ES-I3 (cell line): ENCODE data around the gene DCX.
"Not testable (repeated sequence)": the region's sequence is repeated elsewhere in the genome, so short reads cannot be mapped to it uniquely, and the experiment has no call there.

Experiments
- H3K36me3 ChIP-seq: 2 replicates; pipeline ENCODE4 v1.6.1; 2013; ENCODE audit warnings: mild to moderate bottlenecking, low read length, control low read depth, moderate library complexity; ENCODE audit not compliant: insufficient read depth
- H3K4me1 ChIP-seq: 2 replicates; pipeline ENCODE4 v1.6.1; 2013; ENCODE audit warnings: mild to moderate bottlenecking, control low read depth, low read length; ENCODE audit not compliant: insufficient read depth
- H3K9ac ChIP-seq: 2 replicates; pipeline ENCODE4 v1.6.1; 2013; ENCODE audit warnings: low read depth, mild to moderate bottlenecking, low read length, moderate library complexity
- H3K9me3 ChIP-seq: 2 replicates; pipeline ENCODE4 v1.6.1; 2013; ENCODE audit warnings: mild to moderate bottlenecking, low read length, moderate library complexity; ENCODE audit not compliant: control insufficient read depth, insufficient read depth

Gene DCX

GRCh38 chrX:111353793-111354192 lies 58.2 kb downstream of the DCX start:
- no peaks in the 10 kb centered on the region for H3K4me1 ChIP-seq
- no peaks in the 10 kb centered on the region for H3K36me3 ChIP-seq
- H3K9me3 ChIP-seq = 0 out of 2 replicates have a peak, but pooled peaks cover 4% of the 10 kb centered on the region
- H3K9ac ChIP-seq = no peak overlapping the region

GRCh38 chrX:111352424-111352823 lies 59.6 kb downstream of the DCX start:
- Histone ChIP-seq H3K9ac (no peak overlapping the region), H3K4me1 (no peaks in the 10 kb centered on the region), H3K9me3 (0 out of 2 replicates have a peak, but pooled peaks cover 4% of the 10 kb centered on the region), H3K36me3 (no peaks in the 10 kb centered on the region)

DNA sequence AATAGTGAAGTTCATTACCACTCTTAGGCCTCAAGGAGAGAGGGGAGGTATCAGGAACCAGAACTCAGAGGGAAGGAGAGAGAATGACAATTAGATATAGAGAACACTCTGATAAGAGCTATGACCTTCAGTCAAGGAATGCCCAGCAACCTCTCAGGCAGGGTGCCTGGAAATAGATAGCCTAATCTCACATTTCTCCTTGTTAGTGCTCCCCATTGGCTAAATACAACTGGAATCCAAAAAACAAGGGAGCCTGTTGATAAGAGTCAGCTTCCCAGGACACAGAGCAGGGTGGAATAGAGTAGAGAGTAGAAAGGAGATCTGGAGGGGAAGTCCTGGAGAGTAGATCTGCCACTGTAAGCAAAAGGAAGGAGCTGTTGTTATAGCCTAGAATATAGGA lies 62.1 kb downstream of the DCX start:
- H3K9ac ChIP-seq = no peak overlapping the region
- no peaks in the 10 kb centered on the region for H3K36me3 ChIP-seq
- H3K4me1 ChIP-seq = no peaks in the 10 kb centered on the region
- H3K9me3 ChIP-seq = no peaks in the 10 kb centered on the region

DNA sequence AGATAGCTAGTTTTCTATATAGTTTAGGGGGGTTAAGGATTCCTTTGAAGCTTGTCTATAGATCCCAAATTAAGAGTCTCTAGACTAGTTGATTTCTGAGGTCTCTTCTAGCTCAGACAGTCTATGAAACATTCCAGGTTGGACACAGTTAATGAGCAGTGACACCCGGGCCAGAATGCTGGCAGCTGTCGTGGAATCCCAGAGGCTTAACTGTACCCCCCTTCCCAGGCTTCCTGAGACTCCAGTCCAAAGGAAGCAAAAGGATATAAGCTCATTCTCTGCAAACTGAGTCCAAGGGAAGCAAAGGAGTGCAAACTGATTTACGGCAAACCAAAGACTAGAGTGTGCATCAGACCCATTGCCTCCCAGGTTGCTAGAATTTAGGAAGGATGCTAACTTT lies 62.9 kb downstream of the DCX start:
- Histone ChIP-seq H3K36me3 (no peaks in the 10 kb centered on the region), H3K9ac (no peak overlapping the region), H3K9me3 (no peaks in the 10 kb centered on the region), H3K4me1 (no peaks in the 10 kb centered on the region)

DNA sequence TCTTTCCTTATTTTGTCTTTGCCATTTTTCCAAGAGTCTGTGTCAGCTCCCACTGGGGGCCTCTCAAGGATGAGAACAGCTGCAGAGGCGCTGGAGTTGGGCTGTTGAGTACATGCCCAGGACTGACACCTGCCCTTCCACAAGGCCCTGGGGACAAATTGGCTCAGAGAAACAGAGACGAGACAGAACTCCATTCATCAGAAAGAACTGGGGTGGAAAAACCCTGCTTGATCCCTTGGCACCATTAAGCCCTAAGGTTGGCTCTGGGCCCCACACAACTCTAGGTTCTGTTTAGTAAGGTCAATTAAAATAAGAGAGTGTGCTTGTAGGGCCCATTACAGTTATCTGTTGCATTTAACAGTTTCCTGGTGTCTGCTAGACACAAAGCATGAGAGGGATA lies 63.6 kb downstream of the DCX start:
- Histone ChIP-seq H3K9me3 (no peaks in the 10 kb centered on the region), H3K36me3 (no peaks in the 10 kb centered on the region), H3K9ac (no peak overlapping the region), H3K4me1 (no peaks in the 10 kb centered on the region)

- H3K4me1 ChIP-seq, H3K9ac ChIP-seq, H3K36me3 ChIP-seq, H3K9me3 ChIP-seq: not testable (repeated sequence)
Measured at GRCh38 chrX:111346150-111346549, 65.8 kb downstream of the DCX start.

DNA sequence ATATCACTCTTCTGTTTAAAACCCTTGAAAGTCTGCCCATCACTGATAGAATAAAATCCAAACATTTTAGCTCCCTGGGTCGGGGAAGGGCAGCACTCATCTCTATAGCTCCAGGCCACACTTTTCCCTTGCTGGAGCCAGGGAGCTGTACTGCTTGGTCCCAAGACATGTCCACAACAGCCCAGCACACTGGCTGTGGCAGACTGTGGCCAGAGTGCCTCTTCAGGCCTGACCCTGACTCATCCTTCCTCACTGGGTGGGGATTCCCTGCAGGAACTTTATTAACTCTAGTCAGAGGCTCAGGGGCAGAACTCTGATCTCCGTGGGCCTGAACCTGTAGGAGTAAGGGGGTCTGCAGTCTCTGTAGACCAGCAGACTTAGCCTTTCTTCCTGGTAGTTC lies 71.9 kb downstream of the DCX start:
- Histone ChIP-seq H3K4me1 (no peaks in the 10 kb centered on the region), H3K9ac (no peak overlapping the region), H3K9me3 (no peaks in the 10 kb centered on the region), H3K36me3 (no peaks in the 10 kb centered on the region)

- Histone ChIP-seq H3K4me1 (no peaks in the 10 kb centered on the region), H3K36me3 (no peaks in the 10 kb centered on the region), H3K9me3 (no peaks in the 10 kb centered on the region), H3K9ac (no peak overlapping the region)
Measured at GRCh38 chrX:111339212-111339611, 72.8 kb downstream of the DCX start.

- no peaks in the 10 kb centered on the region for H3K36me3 ChIP-seq
- no peak overlapping the region for H3K9ac ChIP-seq
- no peaks in the 10 kb centered on the region for H3K9me3 ChIP-seq
- no peaks in the 10 kb centered on the region for H3K4me1 ChIP-seq
Measured at GRCh38 chrX:111338095-111338698, 73.8 kb downstream of the DCX start.

DNA sequence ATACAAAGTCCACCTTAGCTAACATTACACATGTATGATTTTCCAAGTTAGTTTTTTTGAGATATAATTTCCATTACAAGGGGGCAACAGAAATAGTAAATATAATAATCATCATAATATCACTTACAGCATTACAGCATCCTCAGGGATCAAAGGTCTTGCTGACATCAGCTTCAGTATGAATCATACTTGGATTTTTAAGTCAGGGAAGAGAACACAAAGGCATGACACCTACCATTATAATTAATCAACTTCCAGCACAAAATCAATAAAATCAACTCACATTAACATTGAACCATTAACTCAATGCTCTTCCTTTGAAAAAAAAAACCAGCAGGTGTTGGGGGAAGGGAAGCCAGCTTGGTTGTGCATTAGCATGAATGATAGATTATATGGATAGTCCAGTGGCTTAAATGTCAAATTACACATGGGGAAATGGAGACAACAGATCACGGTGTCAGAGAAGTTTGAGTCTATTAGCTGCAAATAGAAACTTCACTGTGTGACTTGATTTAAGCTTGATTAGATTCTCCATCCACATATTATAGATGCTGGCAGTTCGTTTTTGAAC lies 74.8 kb downstream of the DCX start:
- Histone ChIP-seq H3K9me3 (no peaks in the 10 kb centered on the region), H3K9ac (no peak overlapping the region), H3K36me3 (no peaks in the 10 kb centered on the region), H3K4me1 (no peaks in the 10 kb centered on the region)

- no peaks in the 10 kb centered on the region for H3K4me1 ChIP-seq
- H3K9ac ChIP-seq = no peak overlapping the region
- no peaks in the 10 kb centered on the region for H3K36me3 ChIP-seq
- no peaks in the 10 kb centered on the region for H3K9me3 ChIP-seq
Measured at GRCh38 chrX:111336141-111336540, 75.9 kb downstream of the DCX start.

GRCh38 chrX:111329370-111329769 lies 82.6 kb downstream of the DCX start:
- peaks cover 8% of the 10 kb centered on the region; the same call in 1 of the 2 replicates for H3K9me3 ChIP-seq
- no peaks in the 10 kb centered on the region for H3K36me3 ChIP-seq
- no peak overlapping the region for H3K9ac ChIP-seq
- H3K4me1 ChIP-seq = no peaks in the 10 kb centered on the region

DNA sequence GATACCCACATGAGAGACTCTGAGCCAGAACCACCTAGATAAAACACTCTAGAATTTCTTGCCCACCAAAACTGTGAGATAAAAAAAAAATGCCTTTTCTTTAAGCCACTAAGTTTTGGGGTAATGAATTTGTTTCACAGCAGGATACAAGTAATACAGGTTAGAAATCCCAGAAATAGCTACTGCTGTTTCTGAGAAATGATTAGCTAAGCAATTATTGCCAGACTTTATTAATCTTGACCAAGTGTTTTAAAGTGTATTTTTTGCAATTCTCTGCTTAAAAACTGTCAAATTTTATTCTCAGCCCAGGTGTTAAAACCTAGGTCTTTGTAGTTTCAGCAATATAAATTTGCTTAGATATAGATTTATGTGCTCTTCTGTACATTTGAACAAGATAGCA lies 83.1 kb downstream of the DCX start:
- H3K9ac ChIP-seq = no peak overlapping the region
- no peaks in the 10 kb centered on the region for H3K36me3 ChIP-seq
- H3K9me3 ChIP-seq = peaks cover 8% of the 10 kb centered on the region; the same call in 1 of the 2 replicates
- H3K4me1 ChIP-seq = no peaks in the 10 kb centered on the region

DNA sequence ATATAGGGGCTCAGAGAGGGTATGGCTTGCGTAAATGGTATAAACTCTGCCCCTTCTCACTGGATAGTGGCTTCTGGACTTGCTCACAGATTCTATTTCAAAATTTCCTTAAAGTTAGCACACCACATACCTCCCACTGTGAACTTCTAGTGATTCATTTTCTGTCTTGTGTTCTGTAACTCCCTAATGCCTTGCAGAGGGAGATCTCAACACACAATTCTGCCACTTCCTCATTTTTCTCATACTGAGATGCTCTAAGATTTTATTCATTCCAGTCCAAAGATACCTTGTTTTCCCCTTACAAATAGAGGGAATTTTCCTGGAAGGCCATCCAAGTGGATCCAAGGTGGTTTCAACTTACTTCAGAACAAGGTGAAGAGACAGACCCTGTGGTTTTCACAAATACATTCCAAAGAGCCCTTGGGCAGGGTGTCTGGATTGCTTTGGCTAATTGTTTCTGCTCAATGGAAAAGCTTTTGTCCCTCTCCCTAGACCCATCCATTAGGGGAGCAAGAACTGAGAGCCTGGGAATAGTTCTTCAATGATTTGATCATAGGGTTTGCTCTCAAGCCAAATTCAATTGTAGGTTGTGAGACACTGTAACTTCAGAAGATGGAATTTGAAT lies 89.6 kb downstream of the DCX start:
- no peak overlapping the region for H3K9ac ChIP-seq
- no peaks in the 10 kb centered on the region for H3K9me3 ChIP-seq
- no peaks in the 10 kb centered on the region for H3K4me1 ChIP-seq
- H3K36me3 ChIP-seq = no peaks in the 10 kb centered on the region

- Histone ChIP-seq H3K9me3 (no peaks in the 10 kb centered on the region), H3K4me1 (no peaks in the 10 kb centered on the region), H3K36me3 (no peaks in the 10 kb centered on the region), H3K9ac (no peak overlapping the region)
Measured at GRCh38 chrX:111319451-111319850, 92.5 kb downstream of the DCX start.
